ENCODE data around the gene TMEM121.
"Not testable (repeated sequence)": the region's sequence is repeated elsewhere in the genome, so short reads cannot be mapped to it uniquely, and the experiment has no call there.

The TMEM121 gene

GRCh38 chr14:105547741-105548169, 21.4 kb downstream of the TMEM121 start:
- DNase-seq, result no peak

- no peak for DNase-seq
Measured at GRCh38 chr14:105549481-105549880, 23.1 kb downstream of the TMEM121 start.

- no peak for DNase-seq
Measured at GRCh38 chr14:105554022-105554421, 27.6 kb downstream of the TMEM121 start.

- no peak for DNase-seq
Measured at GRCh38 chr14:105554523-105554922, 28.1 kb downstream of the TMEM121 start.

- not testable (repeated sequence) for DNase-seq
Measured at GRCh38 chr14:105557671-105558070, 31.3 kb downstream of the TMEM121 start.

- not testable (repeated sequence) for DNase-seq
Measured at GRCh38 chr14:105558449-105559154, 32.2 kb downstream of the TMEM121 start.

GRCh38 chr14:105559384-105560047, 33.1 kb downstream of the TMEM121 start:
- not testable (repeated sequence) for DNase-seq

- not testable (repeated sequence) for DNase-seq
Measured at GRCh38 chr14:105560048-105560669, 33.8 kb downstream of the TMEM121 start.

GRCh38 chr14:105561345-105561744, 35.0 kb downstream of the TMEM121 start:
- not testable (repeated sequence) for DNase-seq

GRCh38 chr14:105562713-105563346, 36.4 kb downstream of the TMEM121 start:
- DNase-seq, result no peak

GRCh38 chr14:105563347-105563737, 37.0 kb downstream of the TMEM121 start:
- DNase-seq, result no peak

GRCh38 chr14:105564536-105564935, 38.2 kb downstream of the TMEM121 start:
- not testable (repeated sequence) for DNase-seq

- DNase-seq, result not testable (repeated sequence)
Measured at GRCh38 chr14:105565185-105565919, 39.0 kb downstream of the TMEM121 start.

GRCh38 chr14:105566248-105567163, 40.1 kb downstream of the TMEM121 start:
- DNase-seq, result not testable (repeated sequence)

- DNase-seq, result not testable (repeated sequence)
Measured at GRCh38 chr14:105567164-105568103, 41.1 kb downstream of the TMEM121 start.

GRCh38 chr14:105568140-105568843, 41.9 kb downstream of the TMEM121 start:
- DNase-seq, result not testable (repeated sequence)

- DNase-seq, result no peak
Measured at GRCh38 chr14:105568859-105569766, 42.7 kb downstream of the TMEM121 start.

- no peak for DNase-seq
Measured at GRCh38 chr14:105570482-105570881, 44.1 kb downstream of the TMEM121 start.
